ENCODE measurements around the gene CHAD.
A peak's percentile ranks its signal among the peaks of the same experiment; 100 is the strongest.

The CHAD gene

GRCh38 chr17:50507871-50508572 is 39.3 kb upstream of the CHAD start, which contains the start of gene MYCBPAP:
Gene MYCBPAP (plus strand): TSS chr17:50508439. CDS start chr17:50508675, 236 bp downstream.
- Histone ChIP-seq H3K9me3 (no peaks in the 10 kb centered on the region), H3K4me1 (peaks cover 6% of the 10 kb centered on the region; the same call in 1 of the 2 replicates), H4K20me1 (no peaks in the 10 kb centered on the region), H3K4me2 (peak within 1 kb of the TSS; percentile 74), H3K27me3 (peaks cover 42% of the 10 kb centered on the region), H3K27ac (no peak within 1 kb of the TSS), H3K36me3 (no peaks in the 10 kb centered on the region), H3K4me3 (peak within 1 kb of the TSS; percentile 61), H3K9ac (no peak within 1 kb of the TSS)
- TF ChIP-seq Cebpa-rat (IDR thresholded peaks at IDR 0.05): no peak

- peaks cover 6% of the 10 kb centered on the region; the same call in 1 of the 2 replicates for H3K4me1 ChIP-seq
- no peak overlapping the region for H3K4me3 ChIP-seq
- no peak for TF ChIP-seq Cebpa-rat (IDR thresholded peaks at IDR 0.05)
- H3K36me3 ChIP-seq: no peaks in the 10 kb centered on the region
- H3K27ac ChIP-seq: no peak overlapping the region
- H3K4me2 ChIP-seq: no peak overlapping the region
- no peaks in the 10 kb centered on the region for H3K9me3 ChIP-seq
- H3K27me3 ChIP-seq: peaks cover 42% of the 10 kb centered on the region
- no peaks in the 10 kb centered on the region for H4K20me1 ChIP-seq
- no peak overlapping the region for H3K9ac ChIP-seq
Observed at GRCh38 chr17:50506298-50506697, 37.6 kb upstream of the CHAD start.

- peaks cover 6% of the 10 kb centered on the region; the same call in 1 of the 2 replicates for H3K4me1 ChIP-seq
- no peak overlapping the region for H3K4me2 ChIP-seq
- no peaks in the 10 kb centered on the region for H3K36me3 ChIP-seq
Observed at GRCh38 chr17:50505591-50506130, 37.0 kb upstream of the CHAD start.

GRCh38 chr17:50502301-50502990 is 33.8 kb upstream of the CHAD start:
- H3K9me3 ChIP-seq: no peaks in the 10 kb centered on the region
- H3K4me1 ChIP-seq: no peaks in the 10 kb centered on the region
- TF ChIP-seq Cebpa-rat (IDR thresholded peaks at IDR 0.05): no peak
- no peaks in the 10 kb centered on the region for H3K36me3 ChIP-seq
- no peak overlapping the region for H3K9ac ChIP-seq
- H4K20me1 ChIP-seq: no peaks in the 10 kb centered on the region
- no peak overlapping the region for H3K4me2 ChIP-seq
- no peak overlapping the region for H3K4me3 ChIP-seq
- peaks cover 17% of the 10 kb centered on the region for H3K27me3 ChIP-seq
- no peak overlapping the region for H3K27ac ChIP-seq

More at GRCh38 chr17:50505591-50506130, 37.0 kb upstream of the CHAD start:
- H3K9me3 ChIP-seq: no peaks in the 10 kb centered on the region
- no peaks in the 10 kb centered on the region for H4K20me1 ChIP-seq
- no peak for TF ChIP-seq Cebpa-rat (IDR thresholded peaks at IDR 0.05)
- H3K4me3 ChIP-seq: no peak overlapping the region
- H3K27me3 ChIP-seq: peaks cover 42% of the 10 kb centered on the region
- no peak overlapping the region for H3K27ac ChIP-seq
- H3K9ac ChIP-seq: no peak overlapping the region

GRCh38 chr17:50501054-50501453 is 32.4 kb upstream of the CHAD start:
- Histone ChIP-seq H3K27me3 (peaks cover 3% of the 10 kb centered on the region; the same call in 1 of the 2 replicates), H3K4me2 (no peak overlapping the region), H3K9ac (no peak overlapping the region), H3K4me1 (no peaks in the 10 kb centered on the region), H3K9me3 (no peaks in the 10 kb centered on the region), H3K27ac (no peak overlapping the region), H4K20me1 (no peaks in the 10 kb centered on the region), H3K4me3 (no peak overlapping the region), H3K36me3 (no peaks in the 10 kb centered on the region)
- no peak for TF ChIP-seq Cebpa-rat (IDR thresholded peaks at IDR 0.05)

GRCh38 chr17:50499721-50500120 is 31.0 kb upstream of the CHAD start:
- TF ChIP-seq Cebpa-rat (IDR thresholded peaks at IDR 0.05): no peak
- Histone ChIP-seq H3K36me3 (no peaks in the 10 kb centered on the region), H3K4me1 (no peaks in the 10 kb centered on the region), H4K20me1 (no peaks in the 10 kb centered on the region), H3K27me3 (no peaks in the 10 kb centered on the region), H3K27ac (no peak overlapping the region), H3K4me3 (no peak overlapping the region), H3K4me2 (no peak overlapping the region), H3K9me3 (no peaks in the 10 kb centered on the region), H3K9ac (no peak overlapping the region)

- no peaks in the 10 kb centered on the region for H3K27me3 ChIP-seq
- no peaks in the 10 kb centered on the region for H4K20me1 ChIP-seq
- no peak overlapping the region for H3K27ac ChIP-seq
- H3K4me3 ChIP-seq: no peak overlapping the region
- no peak for TF ChIP-seq Cebpa-rat (IDR thresholded peaks at IDR 0.05)
- H3K9ac ChIP-seq: no peak overlapping the region
- H3K9me3 ChIP-seq: no peaks in the 10 kb centered on the region
- H3K4me2 ChIP-seq: no peak overlapping the region
- no peaks in the 10 kb centered on the region for H3K36me3 ChIP-seq
- no peaks in the 10 kb centered on the region for H3K4me1 ChIP-seq
Observed at GRCh38 chr17:50499270-50499669, 30.6 kb upstream of the CHAD start.

GRCh38 chr17:50498021-50498874 is 29.6 kb upstream of the CHAD start:
- no peaks in the 10 kb centered on the region for H3K9me3 ChIP-seq
- H3K4me2 ChIP-seq: no peak overlapping the region
- H3K4me3 ChIP-seq: no peak overlapping the region
- no peak overlapping the region for H3K9ac ChIP-seq
- H3K36me3 ChIP-seq: no peaks in the 10 kb centered on the region
- H3K27ac ChIP-seq: no peak overlapping the region
- H3K4me1 ChIP-seq: no peaks in the 10 kb centered on the region
- TF ChIP-seq Cebpa-rat (IDR thresholded peaks at IDR 0.05): no peak
- H3K27me3 ChIP-seq: no peaks in the 10 kb centered on the region
- H4K20me1 ChIP-seq: no peaks in the 10 kb centered on the region

- H3K4me3 ChIP-seq: no peak overlapping the region
- TF ChIP-seq Cebpa-rat (IDR thresholded peaks at IDR 0.05): no peak
- H3K9ac ChIP-seq: no peak overlapping the region
- no peaks in the 10 kb centered on the region for H3K36me3 ChIP-seq
- H3K27me3 ChIP-seq: no peaks in the 10 kb centered on the region
- H3K27ac ChIP-seq: no peak overlapping the region
- no peaks in the 10 kb centered on the region for H3K4me1 ChIP-seq
- no peak overlapping the region for H3K4me2 ChIP-seq
- H4K20me1 ChIP-seq: no peaks in the 10 kb centered on the region
- H3K9me3 ChIP-seq: no peaks in the 10 kb centered on the region
Observed at GRCh38 chr17:50495918-50496317, 27.2 kb upstream of the CHAD start.
